HEK293 (cell line): ENCODE measurements around the gene DAND5.
A peak's percentile ranks its signal among the peaks of the same experiment; 100 is the strongest.

Source experiments
- CTCF ChIA-PET: fragments of 350-600 bp; formaldehyde crosslinking; extraction: SDS; loops from one replicate; lab custom pipeline; 2021; ENCODE audit warnings: antibody characterized with exemption; lab: Yijun Ruan, JAX
- POLR2A ChIA-PET: fragments of 300-600 bp; formaldehyde crosslinking; extraction: SDS; loops from one replicate; lab custom pipeline; 2020; ENCODE audit warnings: antibody characterized with exemption, inconsistent platforms; lab: Yijun Ruan, JAX
- H3K27ac ChIP-seq: fragments of 200-500 bp; sonication (Bioruptor generic); 2 replicates; pipeline ENCODE4 v1.5.1; 2014; ENCODE audit warnings: low read depth, low read length, control low read depth, inconsistent platforms; ENCODE audit errors: extremely low read depth
- H3K36me3 ChIP-seq, 2 experiments: fragments of 200-500 bp in 1 of 2; sonication (Bioruptor generic) in 1 of 2; 1 replicate in 1 of 2; 2 replicates in 1 of 2; pipeline ENCODE4 v1.5.1; 2014 to 2017; ENCODE audit warnings: inconsistent platforms in 2 of 2, low read length in 2 of 2; ENCODE audit not compliant: control insufficient read depth in 2 of 2, insufficient read depth in 1 of 2
- H3K4me1 ChIP-seq: fragments of 200-500 bp; sonication (Bioruptor generic); 2 replicates; pipeline ENCODE4 v1.5.1; 2014; ENCODE audit warnings: mild to moderate bottlenecking, low read length, inconsistent platforms; ENCODE audit not compliant: control insufficient read depth, insufficient read depth
- H3K4me3 ChIP-seq: 2 replicates; pipeline ENCODE4 v1.5.1; 2011; ENCODE audit warnings: low read depth, mild to moderate bottlenecking, control low read depth, low read length, moderate library complexity
- H3K9me3 ChIP-seq: fragments of 200-500 bp; sonication (Bioruptor generic); 2 replicates; pipeline ENCODE4 v1.5.1; 2014; ENCODE audit warnings: low read depth, low read length, inconsistent platforms; ENCODE audit not compliant: control insufficient read depth, insufficient read depth
- EGR2 ChIP-seq: fragments of 450-650 bp; formaldehyde crosslinking; IDR thresholded peaks from 2 replicates; pipeline ENCODE4 v1.5.1; 2016; ENCODE audit warnings: low read depth, missing biosample characterization, missing genetic modification characterization
- GLIS2 ChIP-seq: fragments of 450-650 bp; formaldehyde crosslinking; IDR thresholded peaks from 2 replicates; pipeline ENCODE4 v1.5.1; 2016; ENCODE audit warnings: missing biosample characterization, missing genetic modification characterization
- HOXA7 ChIP-seq: sonication (generic); formaldehyde crosslinking; IDR thresholded peaks from 2 replicates; pipeline ENCODE4 v1.8.1; 2022; ENCODE audit warnings: missing genetic modification reagents, borderline replicate concordance
- SP3 ChIP-seq: fragments of 450-650 bp; formaldehyde crosslinking; IDR thresholded peaks from 2 replicates; pipeline ENCODE4 v1.5.1; 2016; ENCODE audit warnings: missing biosample characterization, missing genetic modification characterization
- TRIM28 ChIP-seq: IDR thresholded peaks from 2 replicates; pipeline ENCODE4 v1.6.1; 2011; ENCODE audit warnings: low read length, control low read depth, borderline replicate concordance
- ZBTB8A ChIP-seq: fragments of 450-650 bp; formaldehyde crosslinking; IDR thresholded peaks from 2 replicates; pipeline ENCODE4 v1.5.1; 2016; ENCODE audit warnings: missing biosample characterization, missing genetic modification characterization
- ZNF202 ChIP-seq: fragments of 450-650 bp; formaldehyde crosslinking; IDR thresholded peaks from 2 replicates; pipeline ENCODE4 v1.5.1; 2016; ENCODE audit warnings: missing biosample characterization, missing genetic modification characterization, borderline replicate concordance
- ZNF24 ChIP-seq: fragments of 450-650 bp; formaldehyde crosslinking; IDR thresholded peaks from 2 replicates; pipeline ENCODE4 v1.5.1; 2016; ENCODE audit warnings: missing biosample characterization, missing genetic modification characterization
- ZNF311 ChIP-seq: fragments of 450-650 bp; formaldehyde crosslinking; IDR thresholded peaks from 2 replicates; pipeline ENCODE4 v1.5.1; 2017; ENCODE audit warnings: missing biosample characterization, missing genetic modification characterization, borderline replicate concordance
- ZNF341 ChIP-seq: fragments of 450-650 bp; formaldehyde crosslinking; IDR thresholded peaks from 2 replicates; pipeline ENCODE4; 2016; ENCODE audit warnings: low read depth, missing biosample characterization, missing genetic modification characterization
- ZNF354C ChIP-seq: fragments of 450-650 bp; formaldehyde crosslinking; IDR thresholded peaks from 2 replicates; pipeline ENCODE4 v1.5.1; 2016; ENCODE audit warnings: missing biosample characterization, missing genetic modification characterization, low read depth, borderline replicate concordance
- ZNF404 ChIP-seq: fragments of 450-650 bp; formaldehyde crosslinking; IDR thresholded peaks from 2 replicates; pipeline ENCODE4 v1.5.1; 2017; ENCODE audit warnings: missing biosample characterization, missing genetic modification characterization
- ZNF514 ChIP-seq: fragments of 450-650 bp; formaldehyde crosslinking; IDR thresholded peaks from 2 replicates; pipeline ENCODE4 v1.5.1; 2016; ENCODE audit warnings: missing biosample characterization, missing genetic modification characterization
- ZNF626 ChIP-seq: fragments of 450-650 bp; sonication (Bioruptor Pico); formaldehyde crosslinking; IDR thresholded peaks from 2 replicates; pipeline ENCODE4 v1.5.1; 2018; ENCODE audit warnings: missing biosample characterization, missing genetic modification characterization, inconsistent platforms
- TF ChIP-seq, protein P1 (sequence below): fragments of 450-650 bp; IDR thresholded peaks from 2 replicates; pipeline ENCODE4 v1.5.1; 2018; ENCODE audit warnings: missing biosample characterization, missing genetic modification characterization
- TF ChIP-seq, protein P2 (sequence below): fragments of 450-650 bp; formaldehyde crosslinking; IDR thresholded peaks from 2 replicates; pipeline ENCODE4 v1.5.1; 2016; ENCODE audit warnings: missing biosample characterization, missing genetic modification characterization
- TF ChIP-seq, protein P3 (sequence below): fragments of 450-650 bp; formaldehyde crosslinking; IDR thresholded peaks from 2 replicates; pipeline ENCODE4 v1.5.1; 2016; ENCODE audit warnings: missing biosample characterization, missing genetic modification characterization
- TF ChIP-seq, protein P4 (sequence below): fragments of 450-650 bp; formaldehyde crosslinking; IDR thresholded peaks from 2 replicates; pipeline ENCODE4 v1.5.1; 2016; ENCODE audit warnings: missing biosample characterization, missing genetic modification characterization
- TF ChIP-seq, protein P5 (sequence below): fragments of 450-650 bp; formaldehyde crosslinking; IDR thresholded peaks from 2 replicates; pipeline ENCODE4 v1.5.1; 2016; ENCODE audit warnings: missing biosample characterization, missing genetic modification characterization, low read depth
- TF ChIP-seq, protein P6 (sequence below): fragments of 450-650 bp; formaldehyde crosslinking; IDR thresholded peaks from 2 replicates; pipeline ENCODE4 v1.5.1; 2017; ENCODE audit warnings: missing biosample characterization, missing genetic modification characterization

Gene DAND5

DNA sequence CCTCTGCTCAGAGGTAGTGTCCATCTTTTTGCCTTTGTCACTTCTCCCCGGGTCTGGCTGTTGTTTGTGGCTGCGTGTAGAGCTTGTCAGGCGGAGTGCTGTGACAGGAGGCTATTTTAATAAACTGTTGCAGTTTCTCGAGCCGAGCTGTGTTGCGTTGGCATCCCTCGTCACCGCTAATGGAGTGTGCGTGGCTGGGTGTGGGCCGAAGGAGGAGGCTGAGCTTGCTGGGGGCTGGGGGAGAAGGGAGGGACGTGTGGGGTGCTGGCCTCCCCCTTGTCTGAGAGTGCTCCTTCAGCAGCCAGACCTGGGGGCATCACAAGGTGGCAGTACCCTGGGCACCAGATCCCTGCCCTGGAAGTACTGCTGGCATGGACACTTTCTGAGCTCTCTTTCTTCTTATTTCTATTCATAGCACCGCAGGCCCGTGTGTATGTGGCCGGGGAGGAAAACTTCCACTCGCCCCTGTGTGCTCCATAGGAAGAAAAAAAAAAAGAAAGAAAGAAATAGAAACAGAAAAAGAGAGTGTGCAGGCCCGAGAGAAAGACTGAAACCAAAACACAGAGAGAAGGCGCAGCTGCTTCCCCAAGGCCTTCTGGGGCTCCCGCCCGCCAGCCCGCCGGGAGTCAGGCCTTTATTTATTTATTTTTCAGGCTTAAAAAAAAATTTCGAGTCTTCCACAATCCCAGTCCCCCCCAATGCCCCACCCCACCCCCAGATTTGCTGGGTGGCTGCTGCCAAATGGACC, 52.9 kb downstream of the DAND5 start (continued):
- no peak for TF ChIP-seq ZBTB8A
- no peak for TF ChIP-seq ZNF341 (tag by site-specific recombination)
- TF ChIP-seq, protein P1, sequence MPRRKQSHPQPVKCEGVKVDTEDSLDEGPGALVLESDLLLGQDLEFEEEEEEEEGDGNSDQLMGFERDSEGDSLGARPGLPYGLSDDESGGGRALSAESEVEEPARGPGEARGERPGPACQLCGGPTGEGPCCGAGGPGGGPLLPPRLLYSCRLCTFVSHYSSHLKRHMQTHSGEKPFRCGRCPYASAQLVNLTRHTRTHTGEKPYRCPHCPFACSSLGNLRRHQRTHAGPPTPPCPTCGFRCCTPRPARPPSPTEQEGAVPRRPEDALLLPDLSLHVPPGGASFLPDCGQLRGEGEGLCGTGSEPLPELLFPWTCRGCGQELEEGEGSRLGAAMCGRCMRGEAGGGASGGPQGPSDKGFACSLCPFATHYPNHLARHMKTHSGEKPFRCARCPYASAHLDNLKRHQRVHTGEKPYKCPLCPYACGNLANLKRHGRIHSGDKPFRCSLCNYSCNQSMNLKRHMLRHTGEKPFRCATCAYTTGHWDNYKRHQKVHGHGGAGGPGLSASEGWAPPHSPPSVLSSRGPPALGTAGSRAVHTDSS (tag by site-specific recombination): no peak
- no peak for TF ChIP-seq ZNF311 (tag by site-specific recombination)

DNA sequence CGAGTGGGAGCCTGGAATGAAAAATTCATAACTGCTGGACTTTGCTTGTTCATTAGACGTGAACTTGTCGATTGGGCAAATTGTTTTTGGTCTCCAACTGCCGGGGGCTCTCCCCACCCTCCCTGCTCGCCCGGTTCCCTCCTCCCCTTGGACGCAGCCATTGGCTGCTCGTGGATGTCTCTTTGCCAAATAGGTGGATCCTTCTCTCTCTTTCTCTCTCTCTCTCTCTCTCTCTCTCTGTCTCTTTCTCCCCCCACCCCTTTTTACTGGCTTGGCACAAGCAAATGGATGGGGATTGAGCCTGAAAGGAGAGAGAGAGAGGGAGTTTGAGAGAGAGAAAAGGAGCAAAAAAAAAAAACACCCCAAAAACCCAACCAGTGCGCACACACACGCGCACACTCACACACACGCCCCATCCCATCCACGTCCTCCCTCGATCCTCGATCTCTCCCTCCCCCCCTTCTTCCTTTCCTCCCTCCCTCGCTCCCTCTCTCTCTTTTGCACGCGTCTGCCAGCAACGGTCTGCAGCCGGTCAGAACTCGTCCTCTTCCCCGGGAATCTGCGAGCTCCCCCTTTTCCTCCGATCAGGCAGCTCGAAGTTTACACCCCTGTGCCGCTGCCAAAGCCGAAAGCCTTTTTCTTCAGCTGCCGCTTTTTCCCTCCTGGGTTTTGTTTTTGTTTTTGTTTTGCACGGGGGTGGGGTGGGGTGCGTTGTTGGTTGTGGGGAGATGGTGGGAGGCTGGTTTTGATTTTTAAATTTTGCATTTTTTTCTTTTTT, 53.7 kb downstream of the DAND5 start:
- POLR2A ChIA-PET: interaction anchor here (0.5 kb wide), 1 partner anchor 23 kb away, joined by 6 read pairs; no protein-coding TSS in a partner anchor
- no peak overlapping the region for H3K4me3 ChIP-seq
- H3K27ac ChIP-seq: peak overlapping the region; percentile 44; the same call in 1 of the 2 replicates
- no peaks in the 10 kb centered on the region for H3K36me3 ChIP-seq
- no peaks in the 10 kb centered on the region for H3K9me3 ChIP-seq
- CTCF ChIA-PET: interaction anchor here (2.7 kb wide), 1 partner anchor 11 kb away, joined by 12 read pairs; no protein-coding TSS in a partner anchor
- H3K4me1 ChIP-seq: peaks cover 14% of the 10 kb centered on the region
- TF ChIP-seq EGR2 (tag by site-specific recombination): no peak
- no peak for TF ChIP-seq ZNF514 (tag by site-specific recombination)
- no peak for TF ChIP-seq HOXA7 (CRISPR knock-in tag)
- TF ChIP-seq, protein P2, sequence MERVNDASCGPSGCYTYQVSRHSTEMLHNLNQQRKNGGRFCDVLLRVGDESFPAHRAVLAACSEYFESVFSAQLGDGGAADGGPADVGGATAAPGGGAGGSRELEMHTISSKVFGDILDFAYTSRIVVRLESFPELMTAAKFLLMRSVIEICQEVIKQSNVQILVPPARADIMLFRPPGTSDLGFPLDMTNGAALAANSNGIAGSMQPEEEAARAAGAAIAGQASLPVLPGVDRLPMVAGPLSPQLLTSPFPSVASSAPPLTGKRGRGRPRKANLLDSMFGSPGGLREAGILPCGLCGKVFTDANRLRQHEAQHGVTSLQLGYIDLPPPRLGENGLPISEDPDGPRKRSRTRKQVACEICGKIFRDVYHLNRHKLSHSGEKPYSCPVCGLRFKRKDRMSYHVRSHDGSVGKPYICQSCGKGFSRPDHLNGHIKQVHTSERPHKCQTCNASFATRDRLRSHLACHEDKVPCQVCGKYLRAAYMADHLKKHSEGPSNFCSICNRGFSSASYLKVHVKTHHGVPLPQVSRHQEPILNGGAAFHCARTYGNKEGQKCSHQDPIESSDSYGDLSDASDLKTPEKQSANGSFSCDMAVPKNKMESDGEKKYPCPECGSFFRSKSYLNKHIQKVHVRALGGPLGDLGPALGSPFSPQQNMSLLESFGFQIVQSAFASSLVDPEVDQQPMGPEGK: peak; percentile 81
- no peak for TF ChIP-seq TRIM28
- TF ChIP-seq ZNF354C (tag by site-specific recombination): no peak
- no peak for TF ChIP-seq ZNF626
- TF ChIP-seq ZNF404 (tag by site-specific recombination): no peak
- TF ChIP-seq, protein P3, sequence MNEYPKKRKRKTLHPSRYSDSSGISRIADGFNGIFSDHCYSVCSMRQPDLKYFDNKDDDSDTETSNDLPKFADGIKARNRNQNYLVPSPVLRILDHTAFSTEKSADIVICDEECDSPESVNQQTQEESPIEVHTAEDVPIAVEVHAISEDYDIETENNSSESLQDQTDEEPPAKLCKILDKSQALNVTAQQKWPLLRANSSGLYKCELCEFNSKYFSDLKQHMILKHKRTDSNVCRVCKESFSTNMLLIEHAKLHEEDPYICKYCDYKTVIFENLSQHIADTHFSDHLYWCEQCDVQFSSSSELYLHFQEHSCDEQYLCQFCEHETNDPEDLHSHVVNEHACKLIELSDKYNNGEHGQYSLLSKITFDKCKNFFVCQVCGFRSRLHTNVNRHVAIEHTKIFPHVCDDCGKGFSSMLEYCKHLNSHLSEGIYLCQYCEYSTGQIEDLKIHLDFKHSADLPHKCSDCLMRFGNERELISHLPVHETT (tag by site-specific recombination): no peak
- no peak for TF ChIP-seq GLIS2
- peak; percentile 48 for TF ChIP-seq SP3 (tag by site-specific recombination)
- no peak for TF ChIP-seq ZNF202 (tag by site-specific recombination)
- no peak for TF ChIP-seq ZNF24 (tag by site-specific recombination)
- TF ChIP-seq, protein P4, sequence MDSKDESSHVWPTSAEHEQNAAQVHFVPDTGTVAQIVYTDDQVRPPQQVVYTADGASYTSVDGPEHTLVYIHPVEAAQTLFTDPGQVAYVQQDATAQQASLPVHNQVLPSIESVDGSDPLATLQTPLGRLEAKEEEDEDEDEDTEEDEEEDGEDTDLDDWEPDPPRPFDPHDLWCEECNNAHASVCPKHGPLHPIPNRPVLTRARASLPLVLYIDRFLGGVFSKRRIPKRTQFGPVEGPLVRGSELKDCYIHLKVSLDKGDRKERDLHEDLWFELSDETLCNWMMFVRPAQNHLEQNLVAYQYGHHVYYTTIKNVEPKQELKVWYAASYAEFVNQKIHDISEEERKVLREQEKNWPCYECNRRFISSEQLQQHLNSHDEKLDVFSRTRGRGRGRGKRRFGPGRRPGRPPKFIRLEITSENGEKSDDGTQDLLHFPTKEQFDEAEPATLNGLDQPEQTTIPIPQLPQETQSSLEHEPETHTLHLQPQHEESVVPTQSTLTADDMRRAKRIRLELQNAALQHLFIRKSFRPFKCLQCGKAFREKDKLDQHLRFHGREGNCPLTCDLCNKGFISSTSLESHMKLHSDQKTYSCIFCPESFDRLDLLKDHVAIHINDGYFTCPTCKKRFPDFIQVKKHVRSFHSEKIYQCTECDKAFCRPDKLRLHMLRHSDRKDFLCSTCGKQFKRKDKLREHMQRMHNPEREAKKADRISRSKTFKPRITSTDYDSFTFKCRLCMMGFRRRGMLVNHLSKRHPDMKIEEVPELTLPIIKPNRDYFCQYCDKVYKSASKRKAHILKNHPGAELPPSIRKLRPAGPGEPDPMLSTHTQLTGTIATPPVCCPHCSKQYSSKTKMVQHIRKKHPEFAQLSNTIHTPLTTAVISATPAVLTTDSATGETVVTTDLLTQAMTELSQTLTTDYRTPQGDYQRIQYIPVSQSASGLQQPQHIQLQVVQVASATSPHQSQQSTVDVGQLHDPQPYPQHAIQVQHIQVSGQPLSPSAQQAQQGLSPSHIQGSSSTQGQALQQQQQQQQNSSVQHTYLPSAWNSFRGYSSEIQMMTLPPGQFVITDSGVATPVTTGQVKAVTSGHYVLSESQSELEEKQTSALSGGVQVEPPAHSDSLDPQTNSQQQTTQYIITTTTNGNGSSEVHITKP: peak; percentile 66
- TF ChIP-seq, protein P1 (tag by site-specific recombination): no peak
- TF ChIP-seq, protein P5, sequence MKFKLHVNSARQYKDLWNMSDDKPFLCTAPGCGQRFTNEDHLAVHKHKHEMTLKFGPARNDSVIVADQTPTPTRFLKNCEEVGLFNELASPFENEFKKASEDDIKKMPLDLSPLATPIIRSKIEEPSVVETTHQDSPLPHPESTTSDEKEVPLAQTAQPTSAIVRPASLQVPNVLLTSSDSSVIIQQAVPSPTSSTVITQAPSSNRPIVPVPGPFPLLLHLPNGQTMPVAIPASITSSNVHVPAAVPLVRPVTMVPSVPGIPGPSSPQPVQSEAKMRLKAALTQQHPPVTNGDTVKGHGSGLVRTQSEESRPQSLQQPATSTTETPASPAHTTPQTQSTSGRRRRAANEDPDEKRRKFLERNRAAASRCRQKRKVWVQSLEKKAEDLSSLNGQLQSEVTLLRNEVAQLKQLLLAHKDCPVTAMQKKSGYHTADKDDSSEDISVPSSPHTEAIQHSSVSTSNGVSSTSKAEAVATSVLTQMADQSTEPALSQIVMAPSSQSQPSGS (tag by site-specific recombination): no peak
- TF ChIP-seq, protein P6, sequence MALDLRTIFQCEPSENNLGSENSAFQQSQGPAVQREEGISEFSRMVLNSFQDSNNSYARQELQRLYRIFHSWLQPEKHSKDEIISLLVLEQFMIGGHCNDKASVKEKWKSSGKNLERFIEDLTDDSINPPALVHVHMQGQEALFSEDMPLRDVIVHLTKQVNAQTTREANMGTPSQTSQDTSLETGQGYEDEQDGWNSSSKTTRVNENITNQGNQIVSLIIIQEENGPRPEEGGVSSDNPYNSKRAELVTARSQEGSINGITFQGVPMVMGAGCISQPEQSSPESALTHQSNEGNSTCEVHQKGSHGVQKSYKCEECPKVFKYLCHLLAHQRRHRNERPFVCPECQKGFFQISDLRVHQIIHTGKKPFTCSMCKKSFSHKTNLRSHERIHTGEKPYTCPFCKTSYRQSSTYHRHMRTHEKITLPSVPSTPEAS (tag by site-specific recombination): peak; percentile 35; the same call in 1 of the 2 replicates
